SU-DHL-6 (cell line): ENCODE results near the gene RBMS3.

Source experiments
- H2AFZ ChIP-seq: fragments of 200-600 bp; sonication (generic); 2 replicates; pipeline ENCODE4 v1.6.1; 2014; ENCODE audit warnings: low read depth, mild to moderate bottlenecking, moderate library complexity, mixed read lengths, antibody characterized with exemption, low read length; ENCODE audit not compliant: severe bottlenecking
- H3F3A ChIP-seq: fragments of 200-600 bp; shearing (Covaris generic); 2 replicates; pipeline ENCODE4 v1.6.0; 2016; ENCODE audit warnings: antibody characterized with exemption, mild to moderate bottlenecking; ENCODE audit not compliant: insufficient read depth
- H3K27ac ChIP-seq: fragments of 200-600 bp; sonication (generic); 2 replicates; pipeline ENCODE4 v1.5.1; 2016; ENCODE audit warnings: low read depth, mild to moderate bottlenecking, low read length, moderate library complexity, mixed read lengths
- H3K27me3 ChIP-seq: fragments of 200-600 bp; sonication (generic), shearing (Covaris generic); 2 replicates; pipeline ENCODE4 v1.6.0; 2014; ENCODE audit warnings: mild to moderate bottlenecking, low read length
- H3K36me3 ChIP-seq: fragments of 200-600 bp; sonication (generic); 2 replicates; pipeline ENCODE4 v1.6.1; 2014; ENCODE audit warnings: mild to moderate bottlenecking, low read length, mixed read lengths
- H3K4me2 ChIP-seq: fragments of 300-600, 200-600 bp; shearing (Covaris generic), sonication (generic); 2 replicates; pipeline ENCODE4 v1.6.0; 2014; ENCODE audit warnings: low read length, low read depth, mild to moderate bottlenecking; ENCODE audit not compliant: poor library complexity, severe bottlenecking
- H3K4me3 ChIP-seq: fragments of 200-600 bp; sonication (generic); 2 replicates; pipeline ENCODE4 v1.5.1; 2014; ENCODE audit warnings: antibody characterized with exemption, low read length, mild to moderate bottlenecking, mixed read lengths; ENCODE audit not compliant: insufficient read depth, poor library complexity, severe bottlenecking
- H3K79me2 ChIP-seq: fragments of 200-600 bp; sonication (generic); 2 replicates; pipeline ENCODE4 v1.6.1; 2014; ENCODE audit warnings: mild to moderate bottlenecking, low read length, moderate library complexity; ENCODE audit not compliant: insufficient read depth
- H3K9ac ChIP-seq: fragments of 200-600 bp; sonication (generic); 2 replicates; pipeline ENCODE4 v1.7.0; 2014; ENCODE audit warnings: mild to moderate bottlenecking, low read length
- H3K9me2 ChIP-seq: fragments of 200-600 bp; sonication (generic); replicated peaks from 2 replicates; pipeline ENCODE4 v1.6.1; 2014; ENCODE audit warnings: low read length; ENCODE audit not compliant: insufficient read depth
- H3K9me3 ChIP-seq: fragments of 200-600 bp; sonication (generic); 2 replicates; pipeline ENCODE4 v1.6.1; 2014; ENCODE audit warnings: low read length, mixed read lengths; ENCODE audit not compliant: insufficient read depth
- H4K20me1 ChIP-seq: fragments of 200-600 bp; sonication (generic); 2 replicates; pipeline ENCODE4 v1.6.1; 2014; ENCODE audit warnings: low read depth, mild to moderate bottlenecking, antibody characterized with exemption, low read length, moderate library complexity, mixed read lengths
- CTCF ChIP-seq: fragments of 200-600 bp; sonication (generic); IDR thresholded peaks from one replicate; pipeline ENCODE4 v1.5.1; 2017; ENCODE audit warnings: antibody characterized with exemption, mild to moderate bottlenecking, low read length, moderate library complexity; ENCODE audit not compliant: insufficient read depth, poor library complexity, severe bottlenecking
- EZH2phosphoT487 ChIP-seq: fragments of 200-600 bp; sonication (generic), shearing (Covaris generic); conservative IDR thresholded peaks from 2 replicates; pipeline ENCODE4 v1.6.1; 2018; ENCODE audit warnings: mild to moderate bottlenecking, antibody characterized with exemption, low read length, moderate library complexity, mixed read lengths

The RBMS3 gene

GRCh38 chr3:29441422-29441821 lies 160.6 kb downstream of the RBMS3 start:
- Histone ChIP-seq H3K27me3 (no peaks in the 10 kb centered on the region), H3F3A (no peaks in the 10 kb centered on the region), H2AFZ (no peak overlapping the region), H3K27ac (no peak overlapping the region), H3K79me2 (no peaks in the 10 kb centered on the region), H3K4me3 (no peak overlapping the region), H4K20me1 (no peaks in the 10 kb centered on the region), H3K9me2 (no peaks in the 10 kb centered on the region; the same call in 1 of the 2 replicates), H3K36me3 (no peaks in the 10 kb centered on the region), H3K4me2 (no peak overlapping the region), H3K9me3 (no peaks in the 10 kb centered on the region), H3K9ac (no peak overlapping the region)
- TF ChIP-seq CTCF (no peak), EZH2phosphoT487 (no peak)

- Histone ChIP-seq H3K4me2 (no peak overlapping the region), H3K9ac (no peak overlapping the region), H2AFZ (no peak overlapping the region), H3K4me3 (no peak overlapping the region), H3K9me2 (no peaks in the 10 kb centered on the region), H3F3A (no peaks in the 10 kb centered on the region), H3K27me3 (no peaks in the 10 kb centered on the region), H3K9me3 (no peaks in the 10 kb centered on the region), H3K79me2 (no peaks in the 10 kb centered on the region), H3K36me3 (no peaks in the 10 kb centered on the region), H3K27ac (no peak overlapping the region), H4K20me1 (no peaks in the 10 kb centered on the region)
- TF ChIP-seq EZH2phosphoT487 (no peak), CTCF (no peak)
These were observed 167.2 kb downstream of the RBMS3 start for GRCh38 chr3:29447946-29448627.

GRCh38 chr3:29451920-29452319 lies 171.0 kb downstream of the RBMS3 start:
- Histone ChIP-seq H3K4me3 (no peak overlapping the region), H3K27me3 (no peaks in the 10 kb centered on the region), H3K9me3 (no peaks in the 10 kb centered on the region), H3K9me2 (no peaks in the 10 kb centered on the region), H2AFZ (no peak overlapping the region), H3K4me2 (no peak overlapping the region), H3K79me2 (no peaks in the 10 kb centered on the region), H3F3A (no peaks in the 10 kb centered on the region), H3K36me3 (no peaks in the 10 kb centered on the region), H3K9ac (no peak overlapping the region), H3K27ac (no peak overlapping the region), H4K20me1 (no peaks in the 10 kb centered on the region)
- no peak for TF ChIP-seq EZH2phosphoT487
- TF ChIP-seq CTCF, result no peak
